ENCODE results near the gene SND1.
"Not testable (repeated sequence)": the region's sequence is repeated elsewhere in the genome, so short reads cannot be mapped to it uniquely, and the experiment has no call there.

Gene SND1

DNA sequence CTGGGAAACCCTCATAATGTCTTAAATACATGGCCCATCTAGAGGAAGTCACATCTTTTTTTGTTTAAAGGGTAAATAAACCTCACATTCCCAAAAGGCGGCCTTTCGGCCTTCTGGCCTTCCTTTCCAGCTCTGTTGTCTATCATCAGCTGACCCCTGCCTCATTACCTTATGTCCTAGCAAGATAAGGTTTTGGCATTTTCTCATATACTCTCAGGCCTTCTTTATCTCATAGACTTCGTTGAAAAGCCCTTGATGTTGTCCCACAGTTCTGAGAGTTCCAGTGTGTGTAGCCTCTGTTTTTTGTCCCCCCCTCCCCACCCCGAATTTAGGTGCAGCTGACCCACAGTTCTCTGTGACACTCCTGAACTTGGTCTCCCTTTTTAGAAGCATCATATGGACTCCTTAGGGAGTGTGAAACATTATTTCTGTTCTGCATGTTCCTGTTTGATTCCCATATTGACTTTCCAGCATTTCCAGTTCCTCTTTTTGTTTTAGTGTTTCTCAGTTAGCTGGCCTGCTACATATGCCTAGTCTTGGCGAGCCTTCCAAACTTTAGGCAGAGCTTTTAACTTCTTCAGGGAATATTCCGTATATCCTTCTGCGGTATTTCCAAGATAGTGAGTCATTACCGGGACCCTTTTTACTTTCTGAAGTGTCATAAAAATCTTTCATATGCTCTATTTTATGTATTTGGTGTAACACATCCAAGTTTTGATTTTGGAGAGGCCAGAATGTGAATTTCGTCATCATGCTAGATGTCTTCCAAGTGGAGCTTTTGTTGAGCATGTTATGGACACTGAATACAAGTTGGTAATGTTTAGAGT lies 240.7 kb downstream of the SND1 start:
- DNase-seq: no peak

DNA sequence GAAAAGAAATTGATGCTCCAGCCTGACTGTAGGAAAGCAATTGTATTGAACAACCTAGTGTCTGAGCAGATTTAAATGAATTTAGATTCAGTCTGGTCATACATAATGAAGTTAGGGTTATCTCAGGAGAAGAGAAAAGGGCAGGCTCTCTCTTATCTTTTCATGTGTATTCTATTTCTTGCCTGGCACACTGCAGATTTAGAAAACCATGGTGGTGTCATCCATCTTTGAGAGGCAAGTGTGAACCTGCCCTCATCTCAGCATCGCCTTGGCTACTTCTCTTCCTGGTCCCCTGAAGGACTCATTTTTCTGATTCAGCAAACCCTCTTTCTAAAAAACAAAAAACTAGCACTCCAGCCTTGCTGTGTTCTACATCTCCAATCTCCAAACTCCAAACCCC lies 241.6 kb downstream of the SND1 start:
- no peak for DNase-seq

- no peak for DNase-seq
Observed at GRCh38 chr7:127894588-127894987, 242.6 kb downstream of the SND1 start.

DNA sequence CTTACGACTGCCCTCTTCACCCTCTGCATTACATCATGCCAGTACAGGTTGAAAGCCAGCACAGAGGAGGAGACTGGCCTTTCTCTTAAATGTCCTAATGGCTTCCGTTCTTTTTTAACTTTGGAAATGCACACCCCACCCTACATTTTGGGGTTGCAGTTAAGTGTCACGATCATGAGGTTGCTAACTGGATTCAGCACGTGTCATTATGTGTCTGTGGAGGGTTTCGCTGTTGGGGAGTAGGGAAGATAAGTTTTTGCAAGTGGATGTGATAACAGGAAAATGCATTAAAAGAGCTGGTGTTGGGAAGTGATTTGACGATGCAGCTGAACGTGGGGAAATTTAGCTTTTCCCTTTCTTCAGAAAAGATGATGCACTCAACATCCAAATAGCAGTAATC lies 243.4 kb downstream of the SND1 start:
- DNase-seq: no peak

DNA sequence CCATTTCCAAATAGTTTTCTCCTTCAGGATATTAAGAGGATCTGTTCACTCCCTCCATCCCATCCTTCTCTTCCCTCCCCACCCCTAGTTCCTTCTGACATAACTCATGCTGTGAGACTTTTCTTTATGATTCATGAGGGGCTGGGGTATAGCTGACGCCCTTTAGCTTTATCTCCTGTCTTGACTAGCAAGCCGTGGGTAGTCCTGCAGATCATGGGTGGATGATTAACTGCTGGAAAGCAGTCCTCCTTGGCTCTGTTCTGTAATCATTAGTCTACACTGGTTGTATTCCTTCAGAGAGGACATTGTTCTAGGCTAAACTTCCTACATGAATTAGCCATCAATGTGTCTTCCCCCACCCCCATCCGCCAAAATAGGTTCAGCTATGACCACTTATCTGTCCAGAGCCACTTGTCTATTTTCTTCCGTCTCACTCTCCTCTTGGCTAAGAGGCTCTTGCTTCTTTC lies 243.9 kb downstream of the SND1 start:
- DNase-seq: no peak

DNA sequence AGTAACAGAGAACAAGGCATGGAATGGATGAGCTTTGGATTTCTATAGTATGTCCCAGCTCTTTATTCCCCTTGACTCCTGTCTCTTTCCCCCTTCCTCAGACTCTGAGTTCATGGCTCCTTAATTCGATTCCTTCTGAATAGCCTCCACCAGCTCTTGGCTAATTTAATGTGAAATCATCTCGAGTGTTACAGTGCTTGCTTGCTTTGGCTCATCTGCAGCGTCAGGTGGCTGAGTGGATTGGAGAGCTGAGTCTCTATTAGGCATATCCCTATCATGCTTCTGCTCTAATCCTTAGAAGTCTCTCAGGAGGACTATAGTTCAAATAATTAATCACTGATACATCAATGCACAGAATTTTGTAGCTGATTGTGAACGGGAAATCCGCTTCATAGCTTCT lies 244.7 kb downstream of the SND1 start:
- DNase-seq: no peak

DNA sequence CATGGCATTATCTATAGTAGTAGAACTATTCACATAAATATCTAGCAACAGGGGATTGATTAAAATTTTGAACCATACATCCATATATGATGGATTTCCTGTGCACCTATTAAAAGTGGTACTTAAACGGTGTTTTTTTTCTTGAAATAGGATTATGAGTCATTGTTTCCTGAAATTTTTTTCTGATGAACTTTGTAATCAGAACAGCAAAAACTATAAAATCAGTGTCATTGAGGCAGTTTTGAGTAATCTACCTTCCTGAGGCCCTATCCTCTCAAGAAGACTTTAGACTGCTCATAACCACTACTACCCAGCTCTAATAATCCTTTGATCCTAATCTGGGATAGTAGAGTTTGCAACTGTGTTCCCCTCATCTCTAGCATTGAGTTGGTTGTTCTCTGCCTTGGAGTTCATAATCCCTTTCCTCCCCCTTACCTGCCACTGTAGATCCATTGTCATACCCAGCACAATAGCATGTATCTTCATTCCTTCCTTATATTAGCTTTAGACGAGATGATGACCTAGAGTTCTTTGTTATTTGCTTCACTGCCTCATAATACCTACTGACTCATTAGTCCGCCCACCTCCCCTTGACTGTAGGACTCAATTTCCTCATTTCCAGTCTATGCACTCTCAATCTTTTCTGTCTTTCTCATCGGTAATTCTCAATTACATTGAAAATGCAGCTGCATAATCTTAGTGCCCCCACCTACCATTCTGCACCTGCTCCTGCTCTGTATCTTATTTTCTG lies 245.9 kb downstream of the SND1 start:
- no peak for DNase-seq

GRCh38 chr7:127899411-127899810 lies 247.4 kb downstream of the SND1 start:
- DNase-seq: no peak

GRCh38 chr7:127900141-127900540 lies 248.1 kb downstream of the SND1 start:
- DNase-seq: no peak

- DNase-seq: no peak
Observed at GRCh38 chr7:127900732-127901685, 249.0 kb downstream of the SND1 start.

DNA sequence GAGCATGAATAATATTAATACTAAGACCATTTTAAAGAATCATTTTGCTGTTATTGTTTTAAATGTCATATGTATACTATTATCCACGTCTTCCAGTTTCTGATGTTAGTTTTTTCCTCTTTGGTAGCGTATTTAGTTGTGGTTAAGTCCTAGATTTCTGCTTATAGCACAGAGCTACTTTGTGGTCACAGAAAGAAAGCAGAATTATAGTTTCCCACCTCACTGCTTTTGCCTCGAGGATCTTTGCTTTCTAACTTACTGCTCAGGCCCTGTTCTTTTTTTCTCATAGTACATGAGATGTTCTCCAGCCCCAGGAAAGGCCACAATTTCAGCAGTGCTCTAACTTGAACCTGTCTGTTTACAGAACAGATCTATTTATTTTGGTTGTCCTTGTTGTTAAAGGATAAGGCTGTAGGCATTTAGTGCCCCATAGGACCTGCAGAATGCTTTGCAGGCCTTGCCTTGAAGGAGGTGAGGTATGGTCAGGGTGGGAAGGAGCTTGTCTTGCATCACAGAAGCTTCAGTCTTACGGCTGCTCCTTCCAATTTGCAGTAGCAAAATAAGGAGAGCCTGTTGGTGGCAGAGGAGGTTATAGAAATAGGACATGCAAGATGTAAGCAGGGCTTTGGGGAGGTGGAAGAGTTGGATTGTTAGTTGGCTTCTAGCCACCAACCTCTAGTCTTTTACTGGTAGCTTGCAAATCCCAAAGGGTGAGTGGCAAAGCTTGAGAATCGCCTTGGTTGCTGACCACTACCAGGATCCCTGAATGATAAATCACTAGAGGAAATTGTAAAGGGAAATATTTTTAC lies 250.1 kb downstream of the SND1 start:
- peak; percentile 36 for DNase-seq

- DNase-seq: not testable (repeated sequence)
Observed at GRCh38 chr7:127902753-127903152, 250.8 kb downstream of the SND1 start.

- no peak for DNase-seq
Observed at GRCh38 chr7:127903892-127904669, 252.1 kb downstream of the SND1 start.

GRCh38 chr7:127904670-127904985 lies 252.6 kb downstream of the SND1 start:
- DNase-seq: no peak

- DNase-seq: no peak
Observed at GRCh38 chr7:127905021-127905420, 253.0 kb downstream of the SND1 start.

DNA sequence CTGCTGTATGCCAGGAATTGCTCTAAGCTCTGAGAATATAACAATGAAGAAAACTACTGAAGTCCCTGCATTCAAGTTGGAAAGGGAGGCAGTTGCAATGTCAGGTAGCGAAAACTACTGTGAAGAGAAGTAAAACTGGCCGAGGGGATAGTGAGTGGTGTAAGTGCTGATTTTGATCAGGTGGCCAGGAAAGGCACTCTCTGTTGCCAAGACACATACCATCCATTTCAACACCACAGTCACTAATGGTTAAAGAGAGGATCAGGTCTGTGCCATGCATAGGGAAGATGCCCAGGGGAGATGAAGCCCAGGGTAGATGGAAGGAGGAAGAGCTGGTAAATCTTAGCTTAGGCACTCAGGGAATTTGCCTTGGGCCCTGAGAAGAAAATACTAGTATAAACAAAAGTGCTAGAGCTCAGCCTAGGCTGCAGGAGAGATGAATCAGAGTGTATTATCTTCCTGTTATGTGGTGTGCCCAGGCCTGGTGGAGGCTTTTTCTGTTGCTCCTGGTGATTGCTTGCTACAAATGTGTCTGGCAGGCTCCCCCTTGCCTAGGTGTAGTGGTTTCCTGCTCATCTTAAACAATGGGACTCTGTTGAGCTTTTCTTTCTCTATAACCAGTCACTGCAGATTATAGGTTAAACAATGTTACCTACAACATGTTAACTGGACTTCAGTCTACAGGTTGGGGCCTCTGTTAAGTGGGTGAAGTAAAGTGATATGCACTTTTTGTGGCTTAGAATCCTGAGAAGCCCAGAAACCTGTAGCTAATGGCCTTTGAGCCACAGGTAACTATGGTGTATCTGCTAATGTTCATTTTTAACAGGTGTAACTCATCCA lies 253.7 kb downstream of the SND1 start:
- DNase-seq: peak; percentile 33

DNA sequence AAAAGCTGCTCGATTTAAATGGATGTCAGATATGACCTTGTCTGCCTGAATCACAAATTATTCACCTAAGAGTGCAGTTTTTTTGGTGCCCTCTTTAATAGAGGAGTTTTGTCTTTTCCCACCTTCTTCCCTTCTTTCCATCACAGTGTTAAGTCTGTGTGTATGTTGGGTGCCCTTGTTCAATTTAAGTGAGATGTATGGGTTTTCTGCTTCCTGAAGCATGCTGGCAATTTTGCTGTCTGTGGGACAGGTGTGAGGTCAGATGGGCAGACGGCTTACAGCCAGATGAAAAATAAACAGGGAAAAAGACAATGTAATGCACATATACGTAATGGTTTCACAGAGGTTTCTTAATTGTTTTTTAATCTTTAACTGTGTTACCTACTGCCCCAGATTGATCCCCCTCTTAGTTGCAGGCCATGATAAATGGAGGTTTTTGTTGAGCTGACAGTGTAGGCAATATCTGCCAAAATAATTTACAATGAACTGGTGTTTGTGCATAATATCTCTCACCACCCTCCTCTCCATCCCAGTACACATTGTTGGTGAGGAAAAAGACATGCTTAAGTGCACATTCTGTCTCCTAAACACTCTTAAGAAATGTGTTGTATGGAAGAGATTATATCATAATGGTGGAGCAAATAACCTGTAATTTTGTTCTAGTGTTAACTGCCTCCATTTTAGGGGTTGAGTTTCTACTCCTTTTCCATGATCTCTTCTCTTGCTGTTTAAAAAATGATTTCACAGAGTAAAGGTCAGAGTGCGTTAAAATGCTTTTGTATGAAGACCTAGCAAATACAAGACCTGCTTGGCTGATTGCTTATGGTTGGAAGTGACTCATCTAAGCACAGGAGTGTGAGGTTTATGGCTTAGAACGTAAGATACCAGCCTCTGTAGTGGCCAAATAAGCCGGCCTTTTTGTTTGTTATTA lies 255.4 kb downstream of the SND1 start:
- no peak for DNase-seq

- DNase-seq: no peak
Observed at GRCh38 chr7:127908430-127909258, 256.6 kb downstream of the SND1 start.
